ENCODE measurements around the gene RCBTB2.

DNA sequence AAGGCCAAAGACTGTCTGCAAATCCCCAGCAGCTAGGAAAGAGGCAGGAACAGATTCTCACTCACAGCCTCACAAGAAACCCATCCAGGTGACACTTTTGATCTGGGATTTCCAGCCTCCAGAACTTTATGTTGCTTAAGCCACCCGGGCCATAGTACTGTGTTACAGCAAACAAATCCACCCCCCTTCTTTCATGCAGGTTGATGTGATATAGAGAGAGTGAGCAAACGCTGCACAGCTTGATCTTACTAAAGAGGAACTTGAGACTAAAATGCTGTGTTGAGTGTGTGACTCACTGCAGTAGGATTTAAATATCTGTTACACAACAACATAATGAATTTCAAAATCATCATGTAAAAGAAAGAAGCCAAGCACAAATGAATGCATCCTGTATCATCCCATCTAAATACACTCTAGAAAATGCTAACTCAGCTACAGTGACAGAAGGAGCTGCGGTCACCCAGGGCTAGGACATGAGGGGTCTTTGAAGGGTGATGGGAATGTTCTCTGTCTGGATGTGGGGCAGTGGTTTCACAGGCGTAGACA lies 32.2 kb downstream of the RCBTB2 start:
- no peak for TF ChIP-seq EZH2 (IDR thresholded peaks at IDR 0.05)
- TF ChIP-seq, protein P1, sequence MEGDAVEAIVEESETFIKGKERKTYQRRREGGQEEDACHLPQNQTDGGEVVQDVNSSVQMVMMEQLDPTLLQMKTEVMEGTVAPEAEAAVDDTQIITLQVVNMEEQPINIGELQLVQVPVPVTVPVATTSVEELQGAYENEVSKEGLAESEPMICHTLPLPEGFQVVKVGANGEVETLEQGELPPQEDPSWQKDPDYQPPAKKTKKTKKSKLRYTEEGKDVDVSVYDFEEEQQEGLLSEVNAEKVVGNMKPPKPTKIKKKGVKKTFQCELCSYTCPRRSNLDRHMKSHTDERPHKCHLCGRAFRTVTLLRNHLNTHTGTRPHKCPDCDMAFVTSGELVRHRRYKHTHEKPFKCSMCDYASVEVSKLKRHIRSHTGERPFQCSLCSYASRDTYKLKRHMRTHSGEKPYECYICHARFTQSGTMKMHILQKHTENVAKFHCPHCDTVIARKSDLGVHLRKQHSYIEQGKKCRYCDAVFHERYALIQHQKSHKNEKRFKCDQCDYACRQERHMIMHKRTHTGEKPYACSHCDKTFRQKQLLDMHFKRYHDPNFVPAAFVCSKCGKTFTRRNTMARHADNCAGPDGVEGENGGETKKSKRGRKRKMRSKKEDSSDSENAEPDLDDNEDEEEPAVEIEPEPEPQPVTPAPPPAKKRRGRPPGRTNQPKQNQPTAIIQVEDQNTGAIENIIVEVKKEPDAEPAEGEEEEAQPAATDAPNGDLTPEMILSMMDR (IDR thresholded peaks at IDR 0.05), result no peak

Data from neural progenitor cell (in vitro differentiated cells).